GM12864 (cell line): ENCODE measurements around the gene PLA2G4C.

Experiments
- DNase-seq: peaks from one replicate; pipeline ENCODE4 v3.0.0-alpha.2; 2011; ENCODE audit warnings: low read depth
- H3K4me3 ChIP-seq: 2 replicates; pipeline ENCODE4 v1.5.1; 2011; ENCODE audit warnings: mild to moderate bottlenecking, low read depth, low read length, control low read depth
- CTCF ChIP-seq: IDR thresholded peaks from 2 replicates; pipeline ENCODE4 v1.5.1; 2011; ENCODE audit warnings: low read depth, mild to moderate bottlenecking, moderate library complexity, low read length, control low read depth, inconsistent platforms; ENCODE audit errors: missing control alignments

Gene PLA2G4C, protein sequence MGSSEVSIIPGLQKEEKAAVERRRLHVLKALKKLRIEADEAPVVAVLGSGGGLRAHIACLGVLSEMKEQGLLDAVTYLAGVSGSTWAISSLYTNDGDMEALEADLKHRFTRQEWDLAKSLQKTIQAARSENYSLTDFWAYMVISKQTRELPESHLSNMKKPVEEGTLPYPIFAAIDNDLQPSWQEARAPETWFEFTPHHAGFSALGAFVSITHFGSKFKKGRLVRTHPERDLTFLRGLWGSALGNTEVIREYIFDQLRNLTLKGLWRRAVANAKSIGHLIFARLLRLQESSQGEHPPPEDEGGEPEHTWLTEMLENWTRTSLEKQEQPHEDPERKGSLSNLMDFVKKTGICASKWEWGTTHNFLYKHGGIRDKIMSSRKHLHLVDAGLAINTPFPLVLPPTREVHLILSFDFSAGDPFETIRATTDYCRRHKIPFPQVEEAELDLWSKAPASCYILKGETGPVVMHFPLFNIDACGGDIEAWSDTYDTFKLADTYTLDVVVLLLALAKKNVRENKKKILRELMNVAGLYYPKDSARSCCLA

DNA sequence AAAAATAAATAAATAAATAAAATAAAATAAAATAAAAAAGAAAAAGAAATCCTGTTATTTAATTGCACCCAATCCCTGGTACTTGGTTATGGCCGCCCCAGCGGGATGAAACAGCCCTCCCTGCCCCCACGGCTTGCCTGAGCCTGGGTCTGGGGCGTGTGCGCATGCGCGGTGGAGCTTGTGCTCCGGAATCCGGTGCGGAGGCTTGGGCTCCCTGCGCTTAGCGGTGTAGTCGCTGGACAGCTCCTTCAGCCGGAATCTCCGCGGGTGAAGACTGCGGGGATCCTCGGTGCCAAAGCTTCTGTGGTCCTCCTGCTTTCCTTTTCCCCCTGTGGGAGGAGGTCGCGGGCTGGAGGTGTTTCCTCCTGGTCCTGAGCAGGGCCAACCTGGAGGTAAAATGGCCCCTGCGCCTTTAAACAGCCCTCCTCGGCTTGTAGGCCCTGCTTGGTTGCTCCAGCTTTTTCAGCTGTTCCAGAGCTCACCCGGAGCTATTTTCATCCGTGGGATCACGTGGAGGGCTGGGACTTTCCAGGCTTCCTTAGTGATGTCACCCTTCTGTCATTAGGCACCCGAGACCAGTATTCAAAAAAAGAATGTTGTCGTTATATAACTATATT is at the start of gene PLA2G4C:
Gene PLA2G4C (minus strand): TSS at position 468 of the 617 bp plus-strand sequence. CDS start 4,288 bp downstream, outside the sequence.
- DNase-seq: peak; percentile 53
- no peak for TF ChIP-seq CTCF
- peak within 1 kb of the TSS; percentile 69 for H3K4me3 ChIP-seq

- no peak for DNase-seq
- TF ChIP-seq CTCF: no peak
- H3K4me3 ChIP-seq: no peak overlapping the region
Observed at GRCh38 chr19:48158210-48158790, 47.7 kb upstream of the PLA2G4C start.

- TF ChIP-seq CTCF: no peak
- DNase-seq: no peak
Observed at GRCh38 chr19:48154003-48154402, 43.4 kb upstream of the PLA2G4C start.

DNA sequence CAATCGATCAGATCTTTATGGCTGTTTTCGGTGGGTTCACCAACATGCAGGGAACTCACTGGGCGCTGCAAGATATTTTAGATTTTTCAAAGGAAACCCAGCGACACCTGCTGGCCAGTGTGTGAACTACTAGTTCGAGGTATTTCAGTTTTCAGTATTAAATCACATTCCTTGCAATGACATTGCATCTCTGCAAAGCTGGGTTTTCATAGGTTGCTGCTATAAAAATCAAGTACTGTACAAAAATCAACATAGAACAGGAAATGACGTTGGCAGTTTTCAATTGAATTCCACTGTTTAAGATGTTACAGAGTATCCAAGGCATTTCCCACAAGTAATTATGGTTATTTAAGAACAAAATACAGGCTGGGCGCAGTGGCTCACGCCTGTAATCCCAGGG is 41.9 kb upstream of the PLA2G4C start:
- TF ChIP-seq CTCF: peak; percentile 72
- H3K4me3 ChIP-seq: no peak overlapping the region
- no peak for DNase-seq

More at GRCh38 chr19:48154003-48154402, 43.4 kb upstream of the PLA2G4C start:
- H3K4me3 ChIP-seq: no peak overlapping the region

DNA sequence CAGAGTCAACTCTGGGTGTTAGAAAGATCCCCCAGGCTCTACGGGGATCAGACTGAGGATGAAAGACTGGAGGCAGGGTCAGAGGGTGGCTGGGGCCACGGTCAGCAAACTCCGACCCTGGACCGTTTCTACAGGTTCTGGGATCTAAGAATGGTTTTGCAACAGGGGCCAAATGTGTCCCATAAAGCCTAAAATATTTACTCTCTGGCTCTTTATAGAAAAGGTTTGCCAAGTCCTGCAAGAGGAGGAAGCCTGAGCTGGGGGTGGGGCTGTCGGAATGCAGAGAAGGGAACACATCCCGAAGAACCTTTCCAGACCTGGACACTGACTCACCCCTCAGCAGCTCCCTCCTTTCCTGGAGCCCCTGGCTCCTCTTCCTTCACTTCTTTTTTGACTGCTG is 38.8 kb upstream of the PLA2G4C start:
- no peak overlapping the region for H3K4me3 ChIP-seq
- DNase-seq: no peak
- no peak for TF ChIP-seq CTCF

GRCh38 chr19:48148576-48148975 is 38.0 kb upstream of the PLA2G4C start:
- DNase-seq: no peak
- no peak for TF ChIP-seq CTCF
- H3K4me3 ChIP-seq: no peak overlapping the region
